ENCODE measurements around the gene SCML2.
"Not testable (repeated sequence)": the region's sequence is repeated elsewhere in the genome, so short reads cannot be mapped to it uniquely, and the experiment has no call there.

Gene SCML2

DNA sequence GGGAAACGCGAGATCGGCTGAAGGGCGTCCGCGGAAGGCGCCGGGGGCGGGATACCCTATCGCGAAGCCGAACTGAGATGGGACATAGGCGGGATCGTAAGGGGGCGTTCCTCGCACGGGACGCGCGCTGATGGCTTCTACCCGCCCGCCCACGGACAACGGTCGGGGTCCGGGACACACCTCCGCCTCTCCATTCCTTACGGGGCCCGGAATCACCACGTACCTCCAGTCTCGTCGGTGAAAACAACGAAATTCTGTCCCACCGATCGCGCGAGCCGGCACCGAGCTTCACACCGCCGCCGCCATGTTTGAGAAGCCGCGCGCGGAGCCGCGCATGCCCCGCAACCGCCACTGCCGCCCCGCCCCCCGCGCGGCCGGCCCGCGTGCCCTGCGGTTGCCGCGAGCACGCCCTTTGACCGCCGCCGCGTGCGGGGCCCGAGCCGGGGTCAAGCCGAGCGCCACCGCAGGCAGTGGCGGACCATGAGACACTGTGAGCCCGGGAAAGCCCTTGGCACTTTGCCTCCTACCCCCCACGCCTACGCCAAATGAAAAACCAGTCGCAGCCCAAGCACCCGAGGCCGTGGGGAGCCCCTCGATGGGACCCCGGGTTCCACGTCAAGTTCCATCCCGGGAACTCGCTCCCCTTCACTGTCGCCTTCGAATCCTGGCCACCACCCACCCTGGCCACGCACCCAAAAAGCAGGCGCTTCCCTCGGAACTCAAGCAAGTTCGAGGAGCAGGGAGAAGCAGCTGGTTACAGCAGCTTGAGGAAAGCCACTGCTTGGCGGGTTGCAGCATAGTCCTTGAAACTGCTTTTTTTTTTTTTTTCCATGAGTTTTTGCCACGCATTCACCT lies at the start of gene SCML2:
TSS of gene SCML2 (minus strand) at position 320 of the 855 bp plus-strand sequence. CDS start 20,617 bp downstream, outside the sequence.
- no peak for DNase-seq

DNA sequence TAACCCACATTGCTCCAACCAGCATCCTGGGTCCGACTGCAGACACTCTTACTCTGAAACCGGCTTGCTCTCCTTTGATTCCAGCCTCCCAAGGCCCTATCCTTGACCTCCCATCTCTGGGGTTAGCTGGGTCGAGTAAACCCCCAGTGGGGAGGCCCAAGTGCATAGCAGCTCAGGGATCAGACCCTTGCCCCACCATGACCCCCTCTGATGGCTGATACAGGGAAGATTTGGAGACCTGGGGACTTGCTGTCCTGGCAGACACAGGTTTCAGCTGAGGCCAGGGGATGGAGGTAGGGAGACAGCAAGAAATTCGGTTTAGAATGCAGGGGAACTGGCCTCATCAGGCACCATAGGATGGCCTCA lies 47.3 kb upstream of the SCML2 start:
- DNase-seq: no peak

DNA sequence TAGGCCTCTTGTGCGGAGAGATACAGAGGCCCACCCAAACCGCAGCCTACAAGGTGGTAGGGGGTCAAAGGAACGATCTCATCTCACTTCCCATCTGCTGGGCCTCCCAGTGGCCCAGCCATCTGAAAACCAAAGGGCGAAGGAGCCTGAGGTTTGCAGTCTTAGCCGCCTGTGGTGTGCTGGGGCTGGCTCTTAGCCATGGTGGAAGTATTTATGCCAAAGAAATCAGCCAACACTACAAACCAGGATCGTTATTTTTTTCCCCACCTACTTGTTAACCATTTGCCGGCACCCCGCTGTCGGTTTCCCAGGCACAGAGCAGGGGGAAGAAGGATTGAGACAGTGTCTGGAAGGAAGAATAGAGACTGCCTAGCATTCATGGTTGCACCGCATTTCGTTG lies 40.0 kb upstream of the SCML2 start:
- DNase-seq: no peak

DNA sequence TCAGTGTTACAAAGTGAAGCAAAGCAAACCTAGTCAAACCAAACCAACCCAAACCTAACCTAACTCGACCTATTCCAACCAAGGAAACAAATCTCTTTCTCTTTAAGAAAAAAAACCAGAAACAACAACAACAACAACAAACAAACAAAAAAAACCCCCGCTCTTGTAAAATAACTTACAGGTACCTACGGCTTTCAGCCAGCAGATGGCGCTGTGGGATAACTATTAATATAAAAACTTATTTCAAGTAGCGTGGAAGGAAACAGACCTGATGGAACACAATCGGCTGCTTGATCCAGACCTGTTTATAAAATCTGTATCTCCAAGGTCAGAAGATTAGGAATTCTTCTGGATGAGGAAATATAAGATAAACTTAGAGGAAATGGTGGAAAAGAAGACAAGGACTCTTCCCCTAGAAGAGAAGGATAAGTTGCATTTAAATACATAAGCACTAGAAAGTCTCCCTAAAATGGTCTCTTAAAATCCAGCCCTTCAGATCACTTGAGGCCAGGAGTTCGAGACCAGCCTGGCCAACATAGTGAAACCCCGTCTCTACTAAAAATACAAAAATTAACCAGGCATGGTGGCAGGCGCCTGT lies 36.6 kb upstream of the SCML2 start:
- DNase-seq: peak; percentile 14 to 15

DNA sequence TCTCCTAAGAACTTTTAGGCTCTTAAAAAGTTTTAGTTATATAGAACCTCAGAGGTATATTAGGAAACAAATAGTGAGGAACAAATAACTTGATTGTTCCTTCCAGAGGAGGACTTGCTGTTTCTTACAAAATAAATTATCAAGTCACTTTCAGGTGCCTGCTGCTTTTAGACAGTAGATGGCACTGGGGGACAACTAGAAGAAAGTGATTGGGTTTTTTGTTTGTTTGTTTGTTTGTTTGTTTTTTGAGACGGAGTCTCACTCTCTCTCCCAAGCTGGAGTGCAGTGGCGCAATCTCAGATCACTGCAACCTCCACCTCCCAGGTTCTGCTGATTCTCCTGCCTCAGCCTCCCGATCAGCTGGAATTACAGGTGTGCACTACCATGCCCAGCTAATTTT lies 35.5 kb upstream of the SCML2 start:
- DNase-seq: no peak

DNA sequence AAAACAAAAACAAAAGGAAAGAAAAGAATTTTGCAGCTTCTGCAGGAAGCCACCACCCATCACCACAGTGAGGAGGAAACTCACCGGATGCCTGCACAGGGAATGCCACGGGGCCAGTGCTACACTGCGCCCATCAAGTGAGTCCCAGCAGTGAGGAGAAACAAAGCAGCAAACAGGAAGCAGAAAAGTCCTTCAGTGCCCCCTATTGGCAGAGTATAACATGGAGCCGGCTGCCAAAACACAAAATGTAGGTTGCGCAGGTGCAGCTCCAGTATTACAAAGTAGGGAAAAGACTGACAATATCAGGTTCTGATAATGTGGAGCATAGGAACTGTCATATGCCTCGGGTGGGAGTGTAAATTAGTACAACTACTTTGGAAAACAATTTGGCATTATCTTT lies 23.3 kb upstream of the SCML2 start:
- DNase-seq: peak; percentile 0 to 4

DNA sequence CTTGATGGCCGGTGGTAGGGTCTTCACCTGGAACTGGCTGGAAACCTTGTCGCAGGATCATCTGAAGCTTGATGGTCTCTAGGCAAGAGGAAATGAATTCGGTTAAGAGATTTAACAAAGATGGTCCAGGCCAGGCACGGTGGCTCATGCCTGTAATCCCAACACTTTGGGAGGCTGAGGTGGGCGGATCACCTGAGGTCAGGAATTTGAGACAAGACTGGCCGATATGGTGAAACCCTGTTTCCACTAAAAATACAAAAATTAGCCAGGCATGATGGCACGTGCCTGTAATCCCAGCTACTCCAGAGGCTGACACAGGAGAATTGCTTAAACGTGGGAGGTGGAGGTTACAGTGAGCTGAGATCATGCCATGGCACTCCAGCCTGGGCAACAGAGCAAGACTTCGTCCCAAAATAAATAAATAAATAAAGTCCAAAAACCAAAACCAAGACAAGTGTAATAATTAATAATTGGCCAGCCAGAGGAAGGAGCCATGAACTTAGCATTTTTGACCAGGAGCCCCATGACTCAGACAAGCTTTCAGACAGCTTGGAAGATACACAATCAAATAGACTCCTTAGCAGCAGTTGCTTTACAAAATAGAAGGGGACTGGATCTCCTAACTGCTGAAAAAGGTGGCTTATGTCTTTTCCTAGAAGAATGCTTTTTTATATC lies 20.8 kb upstream of the SCML2 start:
- DNase-seq: not testable (repeated sequence)

DNA sequence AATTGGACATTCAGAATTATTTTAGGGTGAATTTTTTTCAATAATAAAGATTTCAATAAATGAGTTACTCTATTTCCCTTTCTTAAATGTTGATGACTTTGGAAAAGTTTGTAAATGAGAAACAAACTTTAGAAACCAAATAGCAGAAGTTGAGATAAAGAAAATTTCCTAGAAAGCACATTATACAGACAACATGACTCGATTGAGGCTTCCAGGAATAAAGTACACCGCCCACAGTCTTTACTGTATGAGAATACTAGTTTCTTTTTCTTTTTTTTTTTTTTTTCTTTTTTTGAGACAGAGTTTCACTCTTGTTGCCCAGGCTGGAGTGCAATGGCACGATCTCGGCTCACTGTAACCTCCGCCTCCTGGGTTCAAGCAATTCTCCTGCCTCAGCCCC lies 14.6 kb upstream of the SCML2 start:
- DNase-seq: not testable (repeated sequence)

DNA sequence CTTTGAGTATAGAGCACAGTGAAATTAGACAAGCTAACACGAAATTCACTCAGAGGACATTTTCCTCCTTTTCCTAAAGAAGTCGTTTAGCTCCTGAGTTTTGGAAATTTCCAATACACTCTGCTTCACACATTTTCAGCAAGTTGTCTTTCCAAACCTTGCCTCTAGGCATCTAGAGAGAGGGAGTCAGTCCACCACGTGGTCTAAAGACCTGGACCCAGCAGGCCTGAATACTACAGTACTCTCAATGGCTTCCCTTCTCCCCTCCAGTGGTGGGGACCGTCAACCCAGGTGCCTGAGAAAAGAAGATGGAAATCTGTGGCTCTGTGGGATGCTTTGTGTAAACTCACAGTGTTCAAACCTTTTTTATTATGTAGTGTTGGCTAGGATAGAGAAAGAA lies 13.9 kb upstream of the SCML2 start:
- no peak for DNase-seq

DNA sequence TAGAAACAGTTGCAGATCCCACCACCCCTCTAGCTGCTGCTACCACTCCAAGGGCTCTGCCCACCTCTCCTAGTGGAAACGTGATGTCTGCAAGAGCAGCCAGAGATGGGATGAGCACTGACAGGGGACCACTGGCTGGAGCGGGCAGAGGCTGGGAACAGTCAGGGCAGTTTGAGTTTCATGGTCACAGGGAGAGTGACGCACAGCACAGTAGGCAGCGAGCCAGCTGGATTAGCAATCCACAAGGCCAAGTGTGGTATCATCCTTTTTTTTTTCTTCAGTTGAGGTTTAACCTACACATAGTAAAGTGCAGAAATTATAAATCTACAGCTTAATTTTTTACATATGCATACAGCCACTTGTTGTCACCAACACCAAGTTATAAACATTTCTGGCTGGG lies 6.4 kb upstream of the SCML2 start:
- DNase-seq: no peak

DNA sequence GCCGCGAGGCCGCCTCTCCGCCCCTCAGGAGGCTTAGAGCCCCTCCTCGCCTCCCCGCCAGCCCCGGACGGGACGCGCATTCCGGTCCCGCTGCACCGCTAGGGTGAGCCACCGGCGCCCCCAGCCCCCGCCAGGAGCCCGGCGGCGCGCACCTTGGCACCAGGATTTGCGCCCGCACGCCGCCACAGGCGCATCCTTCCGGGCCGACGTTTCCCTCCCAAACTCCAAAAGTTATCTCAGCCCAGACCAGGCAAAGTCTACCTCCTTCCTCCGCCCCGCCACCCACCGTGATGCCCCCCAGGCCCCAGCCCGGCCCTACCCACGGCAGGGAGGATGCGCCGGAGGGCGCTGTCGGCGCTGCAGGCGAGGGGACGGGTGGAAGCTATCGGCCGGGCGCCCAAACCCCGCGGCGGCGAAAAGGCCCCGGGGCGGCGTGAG lies 538 bp downstream of the SCML2 start:
- DNase-seq: no peak

DNA sequence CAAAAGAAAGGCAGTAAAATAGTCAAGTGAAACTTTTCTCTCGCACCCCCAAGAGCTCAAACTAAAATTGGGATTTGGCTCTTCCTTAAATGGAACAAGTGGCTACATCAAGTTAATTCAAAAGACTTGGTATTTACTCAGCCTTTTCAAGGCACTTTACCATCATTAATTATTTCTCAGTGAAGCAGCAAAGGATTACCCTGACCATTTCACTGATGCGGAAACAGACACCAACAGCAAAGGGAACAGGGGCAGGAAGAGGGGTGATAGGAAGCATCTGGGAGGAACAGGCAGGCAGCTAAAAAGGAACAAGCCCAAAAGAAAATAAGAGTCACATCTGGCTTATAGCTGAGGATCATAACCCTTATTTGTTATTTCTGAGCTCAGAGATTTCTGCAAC lies 2.7 kb downstream of the SCML2 start:
- DNase-seq: no peak

DNA sequence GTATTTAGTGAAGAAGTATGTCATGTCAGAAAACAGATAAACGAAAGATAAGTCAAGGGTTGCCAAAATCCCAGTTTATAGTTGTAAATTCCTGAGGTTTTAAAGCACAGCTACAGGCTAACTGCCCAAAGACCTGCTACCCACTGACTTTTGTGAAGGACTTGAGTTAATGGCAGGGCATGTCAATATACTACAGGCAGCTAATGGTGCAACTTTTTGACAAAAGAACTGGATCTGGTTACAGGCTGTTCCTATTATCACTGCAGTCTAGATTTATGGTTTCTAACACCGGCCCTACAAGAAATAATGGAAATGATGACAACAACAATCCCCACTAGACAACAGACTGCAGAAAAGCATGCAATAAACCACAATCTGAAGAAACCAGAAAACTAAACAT lies 6.4 kb downstream of the SCML2 start:
- no peak for DNase-seq

DNA sequence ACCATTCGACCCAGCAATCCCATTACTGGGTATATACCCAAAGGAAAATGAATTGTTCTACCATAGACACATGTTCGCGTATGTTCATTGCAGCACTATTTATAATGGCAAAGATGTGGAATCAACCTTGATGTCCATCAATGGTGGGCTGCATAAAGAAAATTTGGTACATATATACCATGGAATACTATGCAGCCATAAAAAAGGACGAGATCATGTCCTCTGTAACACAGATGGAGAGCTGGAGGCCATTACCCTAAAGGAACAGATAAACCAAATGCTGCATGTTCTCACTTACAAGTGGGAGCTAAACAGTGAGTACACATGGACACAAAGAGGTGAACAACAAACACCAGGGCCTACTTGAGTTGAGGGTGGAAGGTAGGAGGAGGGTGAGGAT lies 45.1 kb downstream of the SCML2 start:
- DNase-seq: no peak

DNA sequence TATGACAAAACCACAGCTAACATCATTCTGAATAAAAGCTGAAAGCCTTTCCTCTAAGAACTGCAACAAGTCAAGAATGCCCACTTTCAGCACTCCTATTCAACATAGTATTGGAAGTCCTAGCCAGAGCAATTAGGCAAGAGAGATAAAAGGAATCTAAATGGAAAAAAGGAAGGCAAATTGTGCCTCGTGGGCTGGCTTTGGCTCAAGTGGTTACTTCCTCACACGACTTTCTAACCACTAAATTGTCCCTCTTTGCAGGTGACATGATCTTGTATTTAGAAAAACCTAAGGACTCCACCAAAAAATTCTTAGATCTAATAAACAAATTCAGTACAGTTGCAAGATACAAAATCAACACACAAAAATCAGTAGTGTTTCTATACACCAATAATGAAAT lies 57.2 kb downstream of the SCML2 start:
- no peak for DNase-seq

DNA sequence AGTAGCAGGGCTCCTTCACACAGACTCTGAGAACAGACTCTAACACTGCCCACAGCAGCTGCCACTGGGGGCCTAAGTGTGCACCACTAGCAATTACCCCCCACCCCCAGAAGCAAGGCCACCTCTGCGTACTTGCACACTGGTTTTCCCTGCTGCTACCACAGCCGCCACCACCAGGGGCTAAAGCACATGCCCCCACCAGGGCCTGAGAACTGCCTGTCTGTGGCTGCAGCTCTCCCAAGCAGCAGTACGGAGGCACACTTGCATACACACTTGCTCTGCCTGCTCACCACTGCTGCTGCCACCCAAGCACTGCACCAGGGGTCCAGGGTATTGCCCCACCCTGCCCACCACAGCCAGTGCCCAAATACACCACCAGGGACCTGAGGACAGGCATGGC lies 59.6 kb downstream of the SCML2 start:
- no peak for DNase-seq

DNA sequence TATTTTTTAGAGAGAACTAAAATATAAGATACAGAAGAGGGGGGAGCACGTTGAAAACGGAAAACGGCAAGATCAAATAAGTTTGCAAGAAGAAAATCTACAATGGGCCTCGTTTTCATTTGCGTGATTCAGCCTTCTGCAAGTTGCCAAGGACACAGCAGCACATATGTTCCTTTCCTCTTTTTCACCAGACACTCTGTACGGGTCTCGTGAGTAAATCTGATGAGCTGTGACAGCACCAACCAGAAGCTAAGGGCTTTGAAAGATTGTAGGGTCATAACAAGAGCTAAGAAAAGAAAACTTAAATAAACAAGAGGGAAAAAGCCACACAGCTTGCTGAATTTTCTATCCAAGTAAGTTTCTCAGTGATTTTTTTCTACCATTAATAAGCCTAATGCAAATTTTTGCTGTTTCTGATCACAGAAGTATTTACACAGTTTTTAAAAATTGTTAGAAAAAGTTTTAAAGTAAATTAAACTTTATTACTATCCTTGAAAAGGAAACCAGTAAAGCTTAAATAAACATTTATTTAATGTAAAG lies 63.4 kb downstream of the SCML2 start:
- no peak for DNase-seq

DNA sequence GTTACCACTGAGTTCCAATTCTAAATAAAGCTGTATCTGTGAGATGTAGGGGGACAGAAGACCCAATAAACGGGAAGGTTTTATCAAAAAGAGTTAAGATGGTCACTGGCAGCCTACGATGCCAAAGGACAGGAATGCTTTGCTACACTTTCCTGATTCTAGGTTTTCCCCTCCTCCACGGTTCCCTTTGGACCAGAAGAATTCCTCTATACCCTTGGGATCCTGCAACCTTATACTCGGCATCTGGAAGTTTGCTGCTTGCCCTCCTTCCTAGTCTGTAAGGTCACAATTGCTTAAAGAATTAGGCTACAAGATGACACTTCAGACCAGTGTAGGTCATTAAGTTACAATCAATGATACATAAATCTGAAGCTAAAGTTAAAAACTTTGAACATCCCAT lies 64.3 kb downstream of the SCML2 start:
- no peak for DNase-seq

DNA sequence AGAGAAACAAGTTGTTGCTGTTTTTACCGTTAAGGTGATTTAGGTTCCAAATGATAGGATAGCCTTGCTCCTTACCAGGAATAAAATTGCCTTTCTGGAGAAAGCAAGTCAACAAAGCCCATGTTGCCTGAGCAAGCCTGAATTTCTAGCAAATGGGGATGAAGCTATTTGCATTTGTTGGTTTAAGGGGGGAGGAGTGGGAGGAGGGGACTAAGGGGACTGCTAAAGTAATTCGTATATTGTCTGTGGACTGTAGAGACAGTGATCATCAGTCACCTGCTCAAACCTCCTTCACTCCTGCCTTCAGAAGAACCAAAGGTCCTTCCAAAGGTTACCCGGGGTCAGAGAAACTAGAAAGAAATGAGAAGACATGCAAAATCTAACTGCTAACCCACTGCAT lies 65.8 kb downstream of the SCML2 start:
- DNase-seq: no peak

DNA sequence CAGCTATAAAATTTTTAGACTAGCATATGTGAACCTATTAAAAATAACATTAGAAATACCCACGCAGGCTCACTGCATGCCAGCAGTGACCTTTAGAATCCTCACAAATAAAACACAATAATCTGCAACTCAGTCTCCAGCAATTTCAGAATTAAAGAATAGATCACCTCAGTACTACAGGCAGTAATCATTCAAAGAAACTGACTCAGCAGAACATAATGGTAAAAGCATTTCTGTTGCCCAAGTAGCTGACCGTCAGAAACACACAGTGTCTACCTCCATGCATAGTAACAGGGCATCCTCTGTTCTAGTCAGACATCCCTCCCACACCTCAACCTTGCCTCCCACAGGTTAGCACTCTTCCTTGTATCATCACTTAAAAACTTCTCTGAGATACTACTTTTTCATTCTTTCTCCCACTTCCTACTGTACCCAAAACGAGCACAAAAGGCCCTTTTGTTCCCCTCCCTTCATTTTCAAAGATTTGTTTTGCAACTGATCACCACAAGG lies 68.1 kb downstream of the SCML2 start:
- DNase-seq: no peak

DNA sequence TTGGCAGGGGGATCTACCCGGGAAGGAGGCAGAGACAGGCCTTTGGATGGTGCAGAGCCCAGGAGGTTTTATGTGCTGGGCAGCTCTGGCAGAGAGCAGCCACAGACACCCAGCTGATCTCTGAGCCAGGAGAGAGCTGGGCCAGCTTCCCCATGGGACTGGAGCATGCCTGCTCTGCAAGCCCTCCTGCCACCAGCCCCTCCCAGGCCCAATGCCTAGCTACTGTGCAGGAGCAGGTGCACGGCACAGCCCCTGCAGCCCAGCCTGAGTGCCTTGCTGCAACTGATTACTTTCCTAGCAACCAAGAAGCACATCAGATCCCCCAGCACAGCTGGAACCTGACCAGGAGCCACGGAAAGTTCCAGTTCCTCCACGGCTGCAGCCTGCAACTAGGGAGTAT lies 76.0 kb downstream of the SCML2 start:
- DNase-seq: no peak

DNA sequence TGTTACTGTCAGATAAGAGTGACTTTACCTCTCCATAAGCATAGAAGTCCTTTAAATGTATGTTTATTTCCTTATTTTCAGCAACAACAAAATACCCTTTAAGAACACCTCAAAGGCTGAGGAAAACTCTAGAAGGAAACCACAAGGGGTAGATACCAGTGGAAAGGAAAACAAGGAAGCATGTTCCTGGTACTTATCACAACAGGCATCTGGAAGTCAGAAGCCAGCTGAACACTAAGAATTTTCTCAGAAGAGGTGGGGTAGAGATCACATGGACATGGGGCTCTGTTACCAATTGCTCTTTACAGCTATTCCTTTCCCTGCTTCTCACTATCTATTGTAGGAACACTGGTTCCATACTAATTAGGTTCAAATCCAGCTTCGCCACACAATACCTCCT lies 82.3 kb downstream of the SCML2 start:
- no peak for DNase-seq

DNA sequence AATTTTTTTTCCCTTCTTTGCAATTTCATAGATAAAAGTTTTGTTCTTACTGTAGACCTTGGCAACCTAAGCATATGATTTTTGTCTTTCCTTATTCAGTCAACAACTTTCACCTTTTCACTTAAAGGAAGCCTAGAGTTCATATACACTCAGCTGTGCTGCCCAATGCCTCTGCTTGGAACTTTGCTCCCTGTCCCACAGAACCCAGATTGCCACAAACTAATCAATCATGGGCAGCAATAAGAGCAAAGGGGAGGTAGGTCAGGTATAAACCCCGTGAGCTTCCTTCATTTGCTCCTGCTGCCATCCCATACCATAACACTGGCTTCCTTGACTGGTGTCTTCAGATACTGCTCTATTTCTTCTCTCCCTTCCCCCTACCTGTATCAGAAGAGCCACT lies 82.8 kb downstream of the SCML2 start:
- no peak for DNase-seq

DNA sequence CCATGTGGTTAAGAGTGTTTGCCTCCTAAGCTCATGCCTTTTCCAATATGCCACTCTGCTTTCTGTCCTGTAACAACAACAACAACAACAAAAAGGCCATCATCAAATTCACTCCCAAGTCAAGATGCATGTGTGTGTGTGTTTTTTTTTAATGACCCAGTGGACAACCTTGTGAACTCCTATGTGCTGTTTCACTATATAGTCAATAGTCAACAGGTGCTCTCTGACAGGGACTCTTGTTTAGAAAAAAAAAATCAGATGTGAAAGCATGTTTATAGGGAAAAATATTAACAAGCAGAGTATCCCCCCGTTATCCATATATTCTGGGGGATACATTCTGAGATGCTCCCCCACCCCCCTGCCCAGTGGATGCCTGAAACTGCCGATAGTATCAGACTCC lies 83.2 kb downstream of the SCML2 start:
- DNase-seq: no peak

Data from AML-193 (cell line).